Left ventricle myocardium inferior (tissue), 1 donor: Measurements from ENCODE around the gene PPP5C. TPM values are rescaled to one million over a fixed set of nuclear protein-coding genes. Genes with fewer than 3 reads are reported as not detected.

Experiments used
- DNase-seq: peaks from one replicate; pipeline ENCODE4 v3.0.0-alpha.2; 2020
- H3K27ac ChIP-seq: fragments of 200-600 bp; replicated peaks from 2 replicates; pipeline ENCODE4 v1.8.0; 2021
- H3K27me3 ChIP-seq: fragments of 200-600 bp; 2 replicates; pipeline ENCODE4 v1.8.0; 2021; ENCODE audit warnings: low read depth
- H3K36me3 ChIP-seq: fragments of 200-600 bp; 2 replicates; pipeline ENCODE4 v1.8.0; 2021
- H3K4me1 ChIP-seq: fragments of 200-600 bp; 2 replicates; pipeline ENCODE4 v1.8.0; 2021
- H3K4me3 ChIP-seq: fragments of 200-600 bp; 2 replicates; pipeline ENCODE4 v1.8.0; 2021; ENCODE audit warnings: mild to moderate bottlenecking, moderate library complexity
- H3K9me3 ChIP-seq: fragments of 200-600 bp; replicated peaks from 2 replicates; pipeline ENCODE4 v1.8.0; 2021
- CTCF ChIP-seq: fragments of 200-600 bp; IDR thresholded peaks from 2 replicates; pipeline ENCODE4 v1.8.0; 2021; ENCODE audit warnings: antibody characterized with exemption, mild to moderate bottlenecking, borderline replicate concordance
- intact Hi-C: fragments of 100-400 bp; cut with micrococcal nuclease; formaldehyde crosslinking; loops from one replicate; pipeline ENCODE4 v1.11.0; 2022
- total RNA-seq: library from RNA; stranded (reverse); fragmentation: NEBNext Ultra II Directional; extraction: Animal tissue kit (Norgen Biotek cat#: 25700); gene quantifications from one replicate; pipeline ENCODE4 v1.2.1, GENCODE V29; 2021
- donor health status: DM: no; HTN: yes; CAD: no; lungs with severe emphysema.

The PPP5C gene
- total RNA-seq, 1 donor from 2014 or later: 70.8 TPM

GRCh38 chr19:46351241-46352041, 4.6 kb downstream of the PPP5C start:
- intact Hi-C loops: no loop called here
- H3K27me3 ChIP-seq: no peaks in the 10 kb centered on the region
- no peak for TF ChIP-seq CTCF
- no peaks in the 10 kb centered on the region for H3K9me3 ChIP-seq
- no peak for DNase-seq
- peak overlapping the region; percentile 38 for H3K4me3 ChIP-seq
- H3K4me1 ChIP-seq: peaks cover 97% of the 10 kb centered on the region
- H3K27ac ChIP-seq: peak overlapping the region; percentile 85
- peaks cover 27% of the 10 kb centered on the region for H3K36me3 ChIP-seq

- Histone ChIP-seq H3K9me3 (no peaks in the 10 kb centered on the region), H3K27ac (no peak overlapping the region), H3K36me3 (peaks cover 41% of the 10 kb centered on the region), H3K4me3 (no peak overlapping the region), H3K4me1 (peaks cover 85% of the 10 kb centered on the region), H3K27me3 (no peaks in the 10 kb centered on the region)
- TF ChIP-seq CTCF: no peak
- intact Hi-C loops: no loop called here
- DNase-seq: no peak
These were observed 7.0 kb downstream of the PPP5C start for GRCh38 chr19:46353730-46354528.

- Histone ChIP-seq H3K27ac (peak overlapping the region; percentile 56), H3K9me3 (no peaks in the 10 kb centered on the region), H3K4me3 (no peak overlapping the region), H3K36me3 (peaks cover 41% of the 10 kb centered on the region), H3K4me1 (peaks cover 70% of the 10 kb centered on the region), H3K27me3 (no peaks in the 10 kb centered on the region)
- no peak for DNase-seq
- no peak for TF ChIP-seq CTCF
- intact Hi-C loops: no loop called here
These were observed 8.6 kb downstream of the PPP5C start for GRCh38 chr19:46355234-46356148.

- no peak overlapping the region for H3K4me3 ChIP-seq
- intact Hi-C loops: no loop called here
- DNase-seq: no peak
- no peaks in the 10 kb centered on the region for H3K27me3 ChIP-seq
- H3K27ac ChIP-seq: peak overlapping the region; percentile 56
- no peak for TF ChIP-seq CTCF
- no peaks in the 10 kb centered on the region for H3K9me3 ChIP-seq
- H3K36me3 ChIP-seq: peaks cover 41% of the 10 kb centered on the region
- peaks cover 61% of the 10 kb centered on the region for H3K4me1 ChIP-seq
These were observed 9.5 kb downstream of the PPP5C start for GRCh38 chr19:46356149-46357055.
